Effector memory CD8-positive, alpha-beta T cell (primary cell): ENCODE measurements around the gene SFRP4.
"Not testable (repeated sequence)": the region's sequence is repeated elsewhere in the genome, so short reads cannot be mapped to it uniquely, and the experiment has no call there.

Experiments
- ATAC-seq: fragments of 150-1000 bp; cut with Tn5 transposase; replicated peaks from 2 replicates; pipeline ENCODE4 v1.10.0; 2021; ENCODE audit warnings: mild to moderate bottlenecking, moderate library complexity
- DNase-seq, 3 experiments: peaks; one replicate each; pipeline ENCODE4 v3.0.0; 2021
- H3K27ac Mint-ChIP-seq, 2 donors: one replicate each; pipeline ENCODE4 v1.8.0; 2022; ENCODE audit warnings: mild to moderate bottlenecking in 2 of 2, mixed read lengths in 2 of 2, moderate library complexity in 2 of 2
- H3K27me3 Mint-ChIP-seq, 2 donors: one replicate each; pipeline ENCODE4 v1.8.0; 2022; ENCODE audit warnings: mixed read lengths in 2 of 2
- H3K36me3 Mint-ChIP-seq: one replicate; pipeline ENCODE4 v1.8.0; 2022; ENCODE audit warnings: mild to moderate bottlenecking, moderate library complexity, mixed read lengths; ENCODE audit not compliant: insufficient read depth
- H3K4me1 Mint-ChIP-seq, 2 donors: one replicate each; pipeline ENCODE4 v1.8.0; 2022; ENCODE audit warnings: low read depth in 2 of 2, mixed read lengths in 2 of 2
- H3K4me3 Mint-ChIP-seq, 2 donors: one replicate each; pipeline ENCODE4 v1.8.0; 2022; ENCODE audit warnings: mild to moderate bottlenecking in 2 of 2, mixed read lengths in 2 of 2, moderate library complexity in 2 of 2
- H3K9me3 Mint-ChIP-seq, 2 donors: one replicate each; pipeline ENCODE4 v1.8.0; 2022; ENCODE audit warnings: mixed read lengths in 2 of 2
- total RNA-seq, 9 experiments: gene quantifications; one replicate each; lab custom pipeline; 2026; lab: John Stamatoyannopoulos, UW

Gene SFRP4
- 0 to 0.10 (median 0) reads per million in 9 experiments for total RNA-seq

DNA sequence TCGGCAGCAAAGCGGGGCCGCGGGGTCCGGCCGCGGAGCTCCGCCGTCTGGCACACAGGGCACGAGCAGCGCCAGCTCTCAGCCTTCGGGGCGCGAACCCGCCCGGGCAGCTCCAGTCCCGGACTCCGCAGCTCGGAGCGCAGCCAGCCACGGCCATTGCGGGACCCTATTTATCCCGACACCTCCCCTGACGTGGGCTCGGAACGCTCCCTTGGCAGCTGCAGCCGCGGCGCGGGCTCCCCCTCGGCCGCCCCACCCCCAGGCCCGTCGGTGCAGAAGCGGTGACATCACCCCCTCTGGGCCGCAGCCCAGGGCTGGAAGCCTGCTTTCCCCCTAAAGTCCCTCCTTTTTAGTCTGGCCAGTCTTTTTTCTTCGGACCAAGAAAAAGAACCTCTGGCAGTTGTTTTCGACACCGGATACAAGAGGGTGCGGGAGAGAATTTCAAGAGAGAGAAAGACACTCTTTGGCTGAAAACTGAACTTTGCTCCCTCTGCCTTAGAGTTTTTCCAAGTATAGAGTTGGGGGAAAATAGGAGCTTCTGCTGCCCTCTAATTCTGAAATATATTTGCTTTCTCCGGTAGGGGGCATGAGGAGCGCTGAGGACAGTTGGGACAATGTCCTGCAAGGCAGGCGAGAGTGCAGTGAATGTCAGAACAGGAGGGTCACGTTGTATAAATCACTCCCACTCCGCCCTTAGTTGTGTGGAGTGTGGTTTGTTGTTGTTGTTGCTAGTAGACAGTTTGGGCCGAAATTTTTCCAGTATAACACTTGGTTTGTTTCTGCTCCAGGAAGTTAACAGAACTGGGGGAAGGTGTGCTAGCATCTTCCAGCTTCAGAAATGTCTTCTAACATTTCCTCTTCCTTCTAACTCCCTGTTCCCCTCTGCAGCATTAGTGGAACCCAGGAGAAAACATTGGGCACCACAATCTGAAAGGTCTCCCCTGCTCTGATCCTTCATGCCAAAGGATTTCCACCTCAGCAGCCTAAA, at the start of gene SFRP4:
TSS of gene SFRP4 (minus strand) at position 145 of the 988 bp plus-strand sequence. CDS start 280 bp downstream, outside the sequence.
- no peak for ATAC-seq
- H3K27me3 Mint-ChIP-seq = peaks cover 73 to 79% of the 10 kb centered on the region in 2 donors
- peaks cover 3% of the 10 kb centered on the region for H3K36me3 Mint-ChIP-seq
- H3K4me1 Mint-ChIP-seq = peaks cover 20 to 22% of the 10 kb centered on the region in 2 donors
- DNase-seq = no peak
- H3K9me3 Mint-ChIP-seq = no peaks in the 10 kb centered on the region
- no peak within 1 kb of the TSS for H3K27ac Mint-ChIP-seq
- peak within 1 kb of the TSS; percentile 59 to 63 for H3K4me3 Mint-ChIP-seq

GRCh38 chr7:37964196-37964595, 47.6 kb upstream of the SFRP4 start:
- Mint-ChIP-seq H3K27me3 (peaks cover 7 to 16% of the 10 kb centered on the region in 2 donors), H3K27ac (no peak overlapping the region), H3K36me3 (no peaks in the 10 kb centered on the region), H3K4me3 (no peak overlapping the region), H3K9me3 (peaks cover 0 to 2% of the 10 kb centered on the region in 2 donors), H3K4me1 (no peaks in the 10 kb centered on the region)
- DNase-seq (no peak), ATAC-seq (no peak)

- DNase-seq (no peak), ATAC-seq (no peak)
- Mint-ChIP-seq H3K4me1 (no peaks in the 10 kb centered on the region), H3K4me3 (no peak overlapping the region), H3K27me3 (peaks cover 5 to 27% of the 10 kb centered on the region in 2 donors), H3K9me3 (peaks cover 0 to 2% of the 10 kb centered on the region in 2 donors), H3K27ac (no peak overlapping the region), H3K36me3 (no peaks in the 10 kb centered on the region)
Observed at GRCh38 chr7:37961251-37961650, 44.6 kb upstream of the SFRP4 start.

DNA sequence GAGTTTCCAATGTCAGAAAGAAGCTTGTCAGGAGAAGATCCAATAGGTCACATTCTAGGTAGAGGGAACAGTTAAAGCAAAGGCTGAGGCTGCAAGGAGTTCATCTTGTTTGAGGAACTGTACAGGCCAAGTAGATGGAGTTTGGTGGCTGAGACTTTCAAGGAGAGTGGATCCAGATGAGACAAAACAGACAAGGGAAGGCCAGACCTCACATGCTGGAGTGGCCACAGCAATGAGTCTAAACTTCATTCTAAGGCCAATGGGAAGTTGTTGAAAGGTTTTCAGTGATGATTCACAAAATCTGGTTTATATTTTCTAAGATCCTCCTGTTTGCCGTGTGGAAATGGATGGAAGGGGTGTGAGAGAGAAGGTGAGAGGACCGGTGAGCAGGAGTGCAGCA, 43.9 kb upstream of the SFRP4 start:
- ATAC-seq (no peak), DNase-seq (no peak)
- Mint-ChIP-seq H3K4me3 (no peak overlapping the region), H3K9me3 (peaks cover 0 to 2% of the 10 kb centered on the region in 2 donors), H3K27me3 (peaks cover 8 to 27% of the 10 kb centered on the region in 2 donors), H3K4me1 (no peaks in the 10 kb centered on the region), H3K36me3 (no peaks in the 10 kb centered on the region), H3K27ac (no peak overlapping the region)

GRCh38 chr7:37957221-37957970, 40.8 kb upstream of the SFRP4 start:
- Mint-ChIP-seq H3K4me3 (no peak overlapping the region), H3K9me3 (peaks cover 0 to 2% of the 10 kb centered on the region in 2 donors), H3K36me3 (no peaks in the 10 kb centered on the region), H3K4me1 (peaks cover under 1% of the 10 kb centered on the region in 2 donors), H3K27me3 (peaks cover 10 to 27% of the 10 kb centered on the region in 2 donors), H3K27ac (no peak overlapping the region)
- ATAC-seq = no peak
- DNase-seq = no peak

DNA sequence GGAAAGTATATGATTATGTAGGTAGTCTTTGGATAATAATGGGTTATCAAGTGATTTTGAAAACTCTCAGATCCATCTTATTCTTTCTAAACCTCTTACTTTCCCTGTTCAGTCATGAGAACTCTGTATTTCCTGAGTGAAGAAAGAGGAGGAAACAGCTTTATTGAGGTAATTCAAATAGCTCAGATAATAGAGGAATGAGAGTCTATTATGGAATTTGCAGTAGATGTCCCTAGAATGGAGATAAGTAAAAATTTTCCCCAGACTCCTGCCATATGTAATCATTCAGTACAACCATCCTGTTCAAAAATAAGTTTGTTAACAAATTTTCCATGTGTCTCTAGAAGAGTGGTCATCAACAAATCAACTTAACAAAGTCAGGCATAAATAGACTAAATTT, 40.2 kb upstream of the SFRP4 start:
- Mint-ChIP-seq H3K36me3 (no peaks in the 10 kb centered on the region), H3K9me3 (peaks cover 0 to 2% of the 10 kb centered on the region in 2 donors), H3K27me3 (peaks cover 10 to 27% of the 10 kb centered on the region in 2 donors), H3K4me1 (peaks cover 5 to 6% of the 10 kb centered on the region in 2 donors), H3K4me3 (no peak overlapping the region), H3K27ac (no peak overlapping the region)
- no peak for ATAC-seq
- no peak for DNase-seq

DNA sequence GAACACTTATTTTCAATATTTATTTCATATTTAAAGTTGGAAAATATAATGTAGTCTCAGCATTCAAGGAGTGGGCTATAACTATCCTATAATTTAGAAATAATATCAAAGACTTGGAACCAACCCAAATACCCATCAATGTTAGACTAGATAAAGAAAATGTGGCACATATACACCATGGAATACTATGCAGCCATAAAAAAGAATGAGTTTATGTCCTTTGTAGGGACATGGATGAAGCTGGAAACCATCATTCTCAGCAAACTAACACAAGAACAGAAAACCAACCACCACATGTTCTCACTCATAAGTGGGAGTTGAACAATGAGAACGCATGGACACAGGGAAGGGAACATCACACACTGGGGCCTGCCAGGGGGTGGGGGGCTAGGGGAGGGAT, 37.6 kb upstream of the SFRP4 start:
- peaks cover 10 to 11% of the 10 kb centered on the region in 2 donors for H3K27me3 Mint-ChIP-seq
- not testable (repeated sequence) for DNase-seq, H3K27ac Mint-ChIP-seq, H3K4me1 Mint-ChIP-seq, H3K4me3 Mint-ChIP-seq, H3K36me3 Mint-ChIP-seq, H3K9me3 Mint-ChIP-seq, ATAC-seq

DNA sequence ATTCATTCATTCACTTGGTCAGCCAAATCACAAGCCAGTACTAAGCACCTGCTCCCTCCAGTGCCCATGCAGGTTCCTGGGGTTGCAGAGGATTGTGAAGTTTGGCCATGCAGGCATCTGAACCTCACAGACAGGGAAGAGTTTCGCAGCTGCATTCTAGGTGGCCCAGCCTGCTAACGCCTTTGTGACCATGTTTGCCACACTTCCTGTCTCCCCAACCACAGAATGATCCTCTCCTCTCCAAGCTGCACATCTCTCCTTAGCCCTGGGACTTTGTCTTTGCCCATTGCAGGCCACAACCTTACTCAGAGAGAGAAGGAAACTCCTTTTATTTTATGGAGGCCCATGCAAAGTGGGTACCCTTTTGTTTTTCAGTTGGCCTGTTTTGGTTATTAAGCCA, 35.6 kb upstream of the SFRP4 start:
- no peaks in the 10 kb centered on the region for H3K9me3 Mint-ChIP-seq
- H3K36me3 Mint-ChIP-seq = no peaks in the 10 kb centered on the region
- H3K27ac Mint-ChIP-seq = no peak overlapping the region
- DNase-seq = no peak
- ATAC-seq = no peak
- peaks cover 5 to 7% of the 10 kb centered on the region in 2 donors for H3K4me1 Mint-ChIP-seq
- no peak overlapping the region for H3K4me3 Mint-ChIP-seq
- H3K27me3 Mint-ChIP-seq = peaks cover 4 to 9% of the 10 kb centered on the region in 2 donors

DNA sequence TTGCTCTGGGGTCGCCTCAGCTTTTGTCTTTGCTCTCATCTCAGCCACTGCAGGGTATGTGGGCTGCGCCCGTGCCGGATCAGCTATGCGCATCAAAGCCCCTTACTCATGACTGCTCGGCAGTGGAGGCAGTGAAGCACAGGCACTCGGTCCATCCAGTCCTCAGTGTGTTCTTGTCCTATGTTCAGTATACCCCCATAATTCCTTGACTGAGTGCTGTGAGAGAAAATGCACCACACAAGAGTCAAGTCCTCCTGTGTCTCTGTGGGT, 31.3 kb upstream of the SFRP4 start:
- DNase-seq = no peak
- Mint-ChIP-seq H3K4me1 (peaks cover 5 to 7% of the 10 kb centered on the region in 2 donors), H3K27me3 (peaks cover 9 to 17% of the 10 kb centered on the region in 2 donors), H3K36me3 (no peaks in the 10 kb centered on the region), H3K9me3 (no peaks in the 10 kb centered on the region), H3K4me3 (no peak overlapping the region), H3K27ac (no peak overlapping the region)
- ATAC-seq = no peak

DNA sequence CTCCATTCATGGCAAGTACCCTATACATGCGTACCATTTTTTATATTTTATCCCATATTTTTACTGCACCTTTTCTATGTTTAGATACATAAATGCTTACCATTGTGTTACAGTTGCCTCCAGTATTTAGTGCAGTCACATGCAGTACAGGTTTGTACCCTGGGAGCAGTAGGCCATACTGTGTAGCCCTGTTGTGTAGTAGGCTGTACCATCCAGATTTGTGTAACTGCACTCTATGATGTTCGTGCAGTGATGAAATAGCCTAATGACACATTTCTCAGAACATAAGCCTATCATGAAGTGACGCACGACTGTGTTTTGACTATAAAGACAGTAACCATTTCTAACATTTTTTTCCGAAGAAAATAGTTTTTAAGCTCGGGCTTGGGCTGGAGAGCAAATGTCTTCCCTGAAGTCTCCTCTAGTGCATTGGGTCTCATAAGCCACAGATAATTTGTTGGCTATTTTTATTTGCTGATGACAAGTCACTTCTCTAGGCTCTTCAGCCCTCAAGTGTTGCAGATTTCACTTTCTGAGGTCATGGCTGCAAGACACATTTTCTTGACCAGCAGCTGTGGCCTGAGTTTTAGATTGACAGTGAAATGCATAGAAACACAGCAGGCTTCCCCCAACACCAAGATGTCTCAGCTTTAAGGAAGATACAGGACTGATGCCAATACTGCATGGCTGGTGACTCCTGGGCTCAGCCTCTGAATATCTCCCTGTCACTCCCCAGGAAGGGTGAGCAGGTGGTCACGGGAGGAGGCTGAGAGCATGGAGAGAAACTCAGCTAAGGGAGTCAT, 30.7 kb upstream of the SFRP4 start:
- Mint-ChIP-seq H3K4me1 (peaks cover 4 to 6% of the 10 kb centered on the region in 2 donors), H3K27me3 (peaks cover 9 to 18% of the 10 kb centered on the region in 2 donors), H3K9me3 (no peaks in the 10 kb centered on the region), H3K36me3 (no peaks in the 10 kb centered on the region), H3K4me3 (no peak overlapping the region), H3K27ac (no peak overlapping the region)
- no peak for ATAC-seq
- DNase-seq = no peak

- H3K27ac Mint-ChIP-seq = no peak overlapping the region
- DNase-seq = no peak
- H3K9me3 Mint-ChIP-seq = no peaks in the 10 kb centered on the region
- no peak overlapping the region for H3K4me3 Mint-ChIP-seq
- ATAC-seq = no peak
- H3K36me3 Mint-ChIP-seq = no peaks in the 10 kb centered on the region
- H3K27me3 Mint-ChIP-seq = peaks cover 9 to 18% of the 10 kb centered on the region in 2 donors
- H3K4me1 Mint-ChIP-seq = no peaks in the 10 kb centered on the region
Observed at GRCh38 chr7:37945336-37945735, 28.7 kb upstream of the SFRP4 start.

DNA sequence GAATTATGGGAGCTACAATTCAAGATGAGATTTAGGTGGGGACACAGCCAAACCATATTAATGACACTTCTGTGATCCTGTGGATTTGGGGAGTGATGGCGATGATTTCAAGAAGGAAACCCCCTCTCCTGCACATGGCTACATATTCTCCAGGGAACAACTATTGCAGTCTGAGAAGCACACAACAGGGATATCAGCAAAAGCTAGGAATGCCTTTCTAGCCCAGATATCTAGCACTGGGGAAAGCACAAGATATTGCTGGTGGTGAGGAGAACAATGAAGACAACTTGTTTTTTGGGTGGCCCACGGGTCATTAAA, 28.1 kb upstream of the SFRP4 start:
- DNase-seq = no peak

More for the DNA sequence above, 28.1 kb upstream of the SFRP4 start:
- no peaks in the 10 kb centered on the region for H3K9me3 Mint-ChIP-seq
- H3K4me3 Mint-ChIP-seq = no peak overlapping the region
- no peak for ATAC-seq
- no peaks in the 10 kb centered on the region for H3K4me1 Mint-ChIP-seq
- H3K27ac Mint-ChIP-seq = no peak overlapping the region
- no peaks in the 10 kb centered on the region for H3K36me3 Mint-ChIP-seq
- peaks cover 9 to 18% of the 10 kb centered on the region in 2 donors for H3K27me3 Mint-ChIP-seq
